Measurements from ENCODE around the gene PABPN1L. TPM values are rescaled to one million over a fixed set of nuclear protein-coding genes. Genes with fewer than 3 reads are reported as not detected.

Gene PABPN1L
- total and polyA plus RNA-seq, 2 donors (not counting 3 experiments of a cell fraction or from before 2014, with no cell fraction given), result not detected

- no TSS peak for BruUV-seq (replicated peaks)
These were observed 15.8 kb downstream of the PABPN1L start for GRCh38 chr16:88850531-88851199.

GRCh38 chr16:88848557-88848956 lies 17.9 kb downstream of the PABPN1L start:
- Histone ChIP-seq H3K4me3 (replicated peaks in 1 of 3; ENCODE audit: insufficient read depth in 1 of 3, low read depth in 1 of 3, low read length in 3 of 3) (no peak overlapping the region), H3K79me2 (ENCODE audit: control insufficient read depth, insufficient read depth, low read length) (no peaks in the 10 kb centered on the region), H3K9me1 (replicated peaks; ENCODE audit: control insufficient read depth, extremely low read depth, insufficient read depth, low read length) (no peaks in the 10 kb centered on the region), H3K27ac (ENCODE audit: insufficient read depth, low read depth, low read length) (no peak overlapping the region), H3K9ac (replicated peaks; ENCODE audit: extremely low read depth, insufficient read depth, low read length) (no peak overlapping the region), H3K36me3 (ENCODE audit: control insufficient read depth in 2 of 2, extremely low read depth in 1 of 2, insufficient read depth in 2 of 2, low read length in 2 of 2) (peaks cover 0 to 5% of the 10 kb centered on the region in 2 experiments), H3K4me2 (ENCODE audit: insufficient read depth, low read length) (no peak overlapping the region), H2AFZ (ENCODE audit: low read depth, low read length) (no peak overlapping the region), H4K20me1 (replicated peaks; ENCODE audit: control insufficient read depth, extremely low read depth, insufficient read depth, low read length) (no peaks in the 10 kb centered on the region), H3K4me1 (ENCODE audit: control insufficient read depth, extremely low read depth, insufficient read depth, low read length) (no peaks in the 10 kb centered on the region), H3K27me3 (ENCODE audit: control insufficient read depth in 2 of 2, insufficient read depth in 2 of 2, low read length in 2 of 2) (no peaks in the 10 kb centered on the region), H3K9me3 (replicated peaks; ENCODE audit: control insufficient read depth, insufficient read depth, low read length) (no peaks in the 10 kb centered on the region)
- TF ChIP-seq MAX (IDR thresholded peaks at IDR 0.05; ENCODE audit: insufficient read depth, insufficient read length) (no peak), POLR2AphosphoS5 (IDR thresholded peaks at IDR 0.05; ENCODE audit: insufficient read depth, low read depth, low read length) (no peak), JUN (IDR thresholded peaks at IDR 0.05; ENCODE audit: borderline replicate concordance, insufficient read depth, insufficient read length, low read depth) (no peak), POLR2A (IDR thresholded peaks at IDR 0.05; ENCODE audit: low read depth, low read length) (no peak)
- intact Hi-C loops (cut with micrococcal nuclease) (no loop called here), dilution Hi-C loops (cut with MboI; ENCODE audit: extremely low pct_ligation_motif_present, low sequenced_read_pairs) (no loop called here)
- no TSS peak for BruUV-seq (replicated peaks)
- DNase-seq (ENCODE audit: low read depth, low spot score), result no peak
- ChIA-PET POLR2A (no interaction called here), CTCF (interaction anchor here (0.8 to 1.3 kb wide), 3 partner anchors 8 to 111 kb away, joined by 3 read pairs; no protein-coding TSS in a partner anchor)
- FAIRE-seq, result no peak

More at GRCh38 chr16:88850531-88851199, 15.8 kb downstream of the PABPN1L start:
- Histone ChIP-seq H3K4me1 (ENCODE audit: control insufficient read depth, extremely low read depth, insufficient read depth, low read length) (no peaks in the 10 kb centered on the region), H3K9ac (replicated peaks; ENCODE audit: extremely low read depth, insufficient read depth, low read length) (no peak overlapping the region), H3K4me3 (replicated peaks in 1 of 3; ENCODE audit: insufficient read depth in 1 of 3, low read depth in 1 of 3, low read length in 3 of 3) (no peak overlapping the region), H3K9me3 (replicated peaks; ENCODE audit: control insufficient read depth, insufficient read depth, low read length) (no peaks in the 10 kb centered on the region), H3K4me2 (ENCODE audit: insufficient read depth, low read length) (no peak overlapping the region), H2AFZ (ENCODE audit: low read depth, low read length) (no peak overlapping the region), H3K27ac (ENCODE audit: insufficient read depth, low read depth, low read length) (no peak overlapping the region), H3K36me3 (ENCODE audit: control insufficient read depth in 2 of 2, extremely low read depth in 1 of 2, insufficient read depth in 2 of 2, low read length in 2 of 2) (peaks cover 0 to 5% of the 10 kb centered on the region in 2 experiments), H3K27me3 (ENCODE audit: control insufficient read depth in 2 of 2, insufficient read depth in 2 of 2, low read length in 2 of 2) (no peaks in the 10 kb centered on the region), H3K9me1 (replicated peaks; ENCODE audit: control insufficient read depth, extremely low read depth, insufficient read depth, low read length) (no peaks in the 10 kb centered on the region), H4K20me1 (replicated peaks; ENCODE audit: control insufficient read depth, extremely low read depth, insufficient read depth, low read length) (no peaks in the 10 kb centered on the region), H3K79me2 (ENCODE audit: control insufficient read depth, insufficient read depth, low read length) (no peaks in the 10 kb centered on the region)
- DNase-seq (ENCODE audit: low read depth, low spot score), result no peak
- CTCF ChIA-PET, result no interaction called here
- POLR2A ChIA-PET, result no interaction called here
- no peak for FAIRE-seq
- intact Hi-C loops (cut with micrococcal nuclease), result no loop called here
- TF ChIP-seq POLR2A (IDR thresholded peaks at IDR 0.05; ENCODE audit: low read depth, low read length), result no peak
- TF ChIP-seq GATA2 (IDR thresholded peaks at IDR 0.05; ENCODE audit: insufficient read depth, insufficient read length, low read depth, low read length), result no peak
- no peak for TF ChIP-seq POLR2AphosphoS5 (IDR thresholded peaks at IDR 0.05; ENCODE audit: insufficient read depth, low read depth, low read length)
- TF ChIP-seq MYC (IDR thresholded peaks at IDR 0.05; ENCODE audit: low read depth, low read length), result no peak
- dilution Hi-C loops (cut with MboI; ENCODE audit: extremely low pct_ligation_motif_present, low sequenced_read_pairs), result no loop called here

Data from endothelial cell of umbilical vein (primary cell).